Stomach (tissue), 9 donors: ENCODE measurements around the gene CYTIP. TPM values are rescaled to one million over a fixed set of nuclear protein-coding genes. Genes with fewer than 3 reads are reported as not detected.

Experiments
- DNase-seq, 2 donors: peaks; one replicate each; pipeline versions ENCODE4 v3.0.0 to v3.0.0-alpha.2; 2013 to 2019
- H3K27ac ChIP-seq, 5 donors: fragments of 200-600 bp in 4 of 5; sonication (generic) in 4 of 5; one replicate each; pipeline ENCODE4 v1.5.1; 2013 to 2019; ENCODE audit warnings: mild to moderate bottlenecking in 1 of 5, moderate library complexity in 1 of 5
- H3K27me3 ChIP-seq, 3 donors: fragments of 200-600 bp; sonication (generic); one replicate each; pipeline ENCODE4 v1.5.1; 2017 to 2019; ENCODE audit warnings: mixed run types in 1 of 3
- H3K36me3 ChIP-seq, 4 donors: fragments of 200-600 bp; sonication (generic); 1 replicate in 3 of 4; 2 replicates in 1 of 4; pipeline ENCODE4 v1.5.1; 2016 to 2019
- H3K4me1 ChIP-seq, 4 donors: fragments of 200-600 bp; sonication (generic); one replicate each; pipeline ENCODE4 v1.5.1; 2016 to 2019
- H3K4me3 ChIP-seq, 4 donors: fragments of 200-600 bp; sonication (generic) in 3 of 4; one replicate each; pipeline ENCODE4 v1.5.1; 2016 to 2019; ENCODE audit warnings: mild to moderate bottlenecking in 1 of 4
- H3K9me3 ChIP-seq, 4 donors: fragments of 200-600 bp; sonication (generic); one replicate each; pipeline ENCODE4 v1.5.1; 2016 to 2019
- CTCF ChIP-seq, 7 experiments: fragments of 450-650 bp in 4 of 7; fragments of 200-600 bp in 3 of 7; sonication (generic) in 3 of 7; IDR thresholded peaks; one replicate each; pipeline ENCODE4 v1.5.1; 2016 to 2019; ENCODE audit warnings: antibody characterized with exemption in 7 of 7, control low read depth in 2 of 7, mild to moderate bottlenecking in 1 of 7
- EP300 ChIP-seq: sonication (generic); formaldehyde crosslinking; IDR thresholded peaks from one replicate; pipeline ENCODE4 v1.6.1; 2017; ENCODE audit warnings: antibody characterized with exemption
- POLR2A ChIP-seq, 4 donors: fragments of 450-650 bp; IDR thresholded peaks; one replicate each; pipeline ENCODE4 v1.6.1; 2016; ENCODE audit warnings: antibody characterized with exemption in 4 of 4, control low read depth in 2 of 4, mild to moderate bottlenecking in 1 of 4, moderate library complexity in 1 of 4
- POLR2AphosphoS5 ChIP-seq, 3 donors: sonication (generic); formaldehyde crosslinking; IDR thresholded peaks; one replicate each; pipeline ENCODE4 v1.6.1; 2016; ENCODE audit warnings: antibody characterized with exemption in 3 of 3
- WGBS, 5 donors: extraction: QIAGEN DNeasy Blood & Tissue Kit in 3 of 5; methylation state at CpG; one replicate each; pipeline versions ENCODE4 v1.1.5 to v1.1.7; 2013 to 2018; 5-methylcytosine and 5-hydroxymethylcytosine counted together
- intact Hi-C: fragments of 100-400 bp; cut with DNase I; formaldehyde crosslinking; loops from one replicate; pipeline ENCODE4 v1.15.1; 2023; ENCODE audit warnings: low total_unique reads
- polyA plus RNA-seq, 3 donors: library from polyadenylated mRNA; stranded (reverse); fragments of 200-250 nt; gene quantifications; one replicate each; pipeline ENCODE4 v1.2.3, GENCODE V29; 2013
- total RNA-seq, 5 donors: library from RNA; depleted of rRNA; stranded (reverse); fragments of >200 nt; gene quantifications; one replicate each; pipeline versions ENCODE4 v1.1.0 to v1.2.3, GENCODE V29; 2014 to 2016
- donor health status: healthy with polysubstance abuse.
- donor health status: Bipolar disorder and iron deficiency.
- donor health status: healthy.

CYTIP gene
- total and polyA plus RNA-seq, 8 donors, result 5.3 to 30.7 (median 17.4) TPM; not detected in 1

GRCh38 chr2:157427003-157427921, 16.6 kb downstream of the CYTIP start:
- intact Hi-C loops, result no loop called here
- peaks cover 0 to 12% (median 3%) of the 10 kb centered on the region in 4 donors for H3K9me3 ChIP-seq
- no peaks in the 10 kb centered on the region for H3K27me3 ChIP-seq
- DNase-seq, result no peak
- peaks cover 0 to 2% (median 0%) of the 10 kb centered on the region in 4 donors for H3K4me1 ChIP-seq
- no peak overlapping the region for H3K27ac ChIP-seq
- 61 to 75% (median 68%) methylated on average over 6 of the region's 6 CpGs for WGBS, 5 donors
- H3K36me3 ChIP-seq, result peaks cover 5 to 65% (median 42%) of the 10 kb centered on the region in 4 donors
- H3K4me3 ChIP-seq, result no peak overlapping the region
- TF ChIP-seq EP300 (no peak), CTCF (IDR thresholded peaks at IDR 0.05) (no peak), POLR2A (IDR thresholded peaks at IDR 0.05) (no peak), POLR2AphosphoS5 (IDR thresholded peaks at IDR 0.05) (no peak)

GRCh38 chr2:157426477-157426994, 17.4 kb downstream of the CYTIP start:
- DNase-seq, result no peak
- no peak overlapping the region for H3K27ac ChIP-seq
- H3K4me3 ChIP-seq, result no peak overlapping the region
- TF ChIP-seq POLR2A (IDR thresholded peaks at IDR 0.05), result no peak
- no peak for TF ChIP-seq CTCF (IDR thresholded peaks at IDR 0.05)
- no peak for TF ChIP-seq POLR2AphosphoS5 (IDR thresholded peaks at IDR 0.05)
- TF ChIP-seq EP300, result no peak
- intact Hi-C loops, result no loop called here
- WGBS, 5 donors, result 73 to 97% (median 89%) methylated on average over 4 of the region's 4 CpGs
- H3K4me1 ChIP-seq, result peaks cover 0 to 7% (median 0%) of the 10 kb centered on the region in 4 donors
- no peaks in the 10 kb centered on the region for H3K27me3 ChIP-seq
- peaks cover 5 to 70% (median 44%) of the 10 kb centered on the region in 4 donors for H3K36me3 ChIP-seq
- H3K9me3 ChIP-seq, result peaks cover 0 to 16% (median 5%) of the 10 kb centered on the region in 4 donors

GRCh38 chr2:157424374-157424773, 19.5 kb downstream of the CYTIP start:
- H3K4me3 ChIP-seq, result no peak overlapping the region
- H3K9me3 ChIP-seq, result peaks cover 0 to 16% (median 5%) of the 10 kb centered on the region in 4 donors
- intact Hi-C loops, result no loop called here
- WGBS, 5 donors, result 71 to 97% (median 80%) methylated on average over 1 of the region's 1 CpG
- H3K27me3 ChIP-seq, result no peaks in the 10 kb centered on the region
- peaks cover 0 to 7% (median 0%) of the 10 kb centered on the region in 4 donors for H3K4me1 ChIP-seq
- TF ChIP-seq CTCF (IDR thresholded peaks at IDR 0.05), result no peak
- no peak for TF ChIP-seq POLR2A (IDR thresholded peaks at IDR 0.05)
- TF ChIP-seq EP300, result no peak
- TF ChIP-seq POLR2AphosphoS5 (IDR thresholded peaks at IDR 0.05), result no peak
- no peak for DNase-seq
- no peak overlapping the region for H3K27ac ChIP-seq
- H3K36me3 ChIP-seq, result peaks cover 5 to 60% (median 31%) of the 10 kb centered on the region in 4 donors

GRCh38 chr2:157421964-157422363, 21.9 kb downstream of the CYTIP start:
- Histone ChIP-seq H3K4me3 (no peak overlapping the region), H3K27me3 (no peaks in the 10 kb centered on the region), H3K27ac (peak overlapping the region in 2 of 5 donors; percentile 67 to 80), H3K36me3 (peaks cover 0 to 41% (median 16%) of the 10 kb centered on the region in 4 donors), H3K9me3 (peaks cover 0 to 16% (median 5%) of the 10 kb centered on the region in 4 donors), H3K4me1 (peaks cover 0 to 29% (median 8%) of the 10 kb centered on the region in 4 donors)
- 73 to 96% (median 96%) methylated on average over 3 of the region's 3 CpGs for WGBS, 5 donors
- TF ChIP-seq CTCF (IDR thresholded peaks at IDR 0.05), result no peak
- TF ChIP-seq POLR2AphosphoS5 (IDR thresholded peaks at IDR 0.05), result no peak
- TF ChIP-seq EP300, result no peak
- TF ChIP-seq POLR2A (IDR thresholded peaks at IDR 0.05), result no peak
- intact Hi-C loops, result no loop called here
- no peak for DNase-seq
